ENCODE data around the gene ABCG1.

Gene ABCG1

GRCh38 chr21:42293649-42294272 is 74.8 kb downstream of the ABCG1 start:
- no peak overlapping the region for H3K4me3 ChIP-seq (ENCODE audit: low read depth, low read length)
- TF ChIP-seq CTCF (IDR thresholded peaks at IDR 0.05; ENCODE audit: low read depth, low read length) = no peak

GRCh38 chr21:42294273-42294880 is 75.4 kb downstream of the ABCG1 start:
- no peak for TF ChIP-seq CTCF (IDR thresholded peaks at IDR 0.05; ENCODE audit: low read depth, low read length)
- no peak overlapping the region for H3K4me3 ChIP-seq (ENCODE audit: low read depth, low read length)

DNA sequence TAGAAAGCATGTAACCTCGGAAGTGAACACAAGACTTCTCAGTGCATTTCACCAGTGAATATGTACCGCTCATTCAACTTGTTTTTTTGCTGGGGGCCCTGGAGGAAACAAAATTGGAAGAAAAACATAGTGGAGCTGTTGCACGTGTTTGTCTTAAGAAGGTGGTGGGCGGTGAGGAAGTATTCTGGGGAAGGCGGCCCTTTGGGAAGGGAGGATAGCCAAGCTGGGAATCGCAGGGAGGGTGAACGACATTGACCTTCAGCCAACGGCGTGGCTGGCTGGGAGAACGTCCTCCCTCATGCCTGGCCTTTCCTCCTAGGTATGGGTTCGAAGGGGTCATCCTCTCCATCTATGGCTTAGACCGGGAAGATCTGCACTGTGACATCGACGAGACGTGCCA is 76.9 kb downstream of the ABCG1 start:
- TF ChIP-seq CTCF (IDR thresholded peaks at IDR 0.05; ENCODE audit: low read depth, low read length) = no peak
- no peak overlapping the region for H3K4me3 ChIP-seq (ENCODE audit: low read depth, low read length)

DNA sequence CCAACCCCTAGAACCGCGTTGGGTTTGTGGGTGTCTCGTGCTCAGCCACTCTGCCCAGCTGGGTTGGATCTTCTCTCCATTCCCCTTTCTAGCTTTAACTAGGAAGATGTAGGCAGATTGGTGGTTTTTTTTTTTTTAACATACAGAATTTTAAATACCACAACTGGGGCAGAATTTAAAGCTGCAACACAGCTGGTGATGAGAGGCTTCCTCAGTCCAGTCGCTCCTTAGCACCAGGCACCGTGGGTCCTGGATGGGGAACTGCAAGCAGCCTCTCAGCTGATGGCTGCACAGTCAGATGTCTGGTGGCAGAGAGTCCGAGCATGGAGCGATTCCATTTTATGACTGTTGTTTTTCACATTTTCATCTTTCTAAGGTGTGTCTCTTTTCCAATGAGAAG is 77.6 kb downstream of the ABCG1 start:
- no peak for TF ChIP-seq CTCF (IDR thresholded peaks at IDR 0.05; ENCODE audit: low read depth, low read length)
- no peak overlapping the region for H3K4me3 ChIP-seq (ENCODE audit: low read depth, low read length)

DNA sequence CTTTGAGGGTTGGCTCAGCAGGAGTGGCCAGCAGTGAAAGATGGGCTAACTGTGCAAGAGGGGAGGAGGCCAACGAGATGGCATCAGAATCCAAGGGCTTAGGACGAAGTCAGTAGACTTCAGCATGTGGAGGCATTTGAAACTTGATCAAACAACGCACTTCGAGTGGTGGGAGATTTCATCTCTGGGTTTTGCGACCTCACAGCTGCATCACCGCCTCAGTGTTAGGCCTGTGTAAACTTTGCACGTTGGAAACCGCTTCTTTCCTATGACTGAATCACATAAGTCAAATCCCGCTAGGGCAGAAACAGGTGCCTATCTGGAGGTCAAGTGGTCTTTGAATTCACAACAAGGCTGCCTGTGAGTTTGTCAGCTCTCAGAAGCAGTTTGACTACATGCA is 78.4 kb downstream of the ABCG1 start:
- no peak overlapping the region for H3K4me3 ChIP-seq (ENCODE audit: low read depth, low read length)
- no peak for TF ChIP-seq CTCF (IDR thresholded peaks at IDR 0.05; ENCODE audit: low read depth, low read length)

DNA sequence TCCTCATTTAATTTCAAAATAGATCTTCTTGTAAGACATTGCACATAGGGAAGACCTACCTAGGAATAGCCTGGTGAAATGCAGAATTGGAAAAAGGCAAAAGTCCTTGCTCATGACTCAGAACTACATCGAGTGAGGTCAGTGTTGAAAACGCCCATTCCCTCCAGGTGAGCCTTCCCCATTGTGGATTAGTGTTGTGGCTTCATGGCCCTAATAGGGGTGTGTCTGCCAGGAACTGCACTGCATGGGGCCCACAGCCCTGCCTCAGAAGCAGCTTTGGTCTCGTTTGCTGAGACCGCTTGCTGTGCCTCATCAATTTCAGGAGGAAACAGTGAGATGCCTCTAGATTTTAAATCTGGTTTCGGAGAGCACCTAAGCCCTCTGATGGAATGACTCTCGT is 79.3 kb downstream of the ABCG1 start:
- H3K4me3 ChIP-seq (ENCODE audit: low read depth, low read length) = no peak overlapping the region
- no peak for TF ChIP-seq CTCF (IDR thresholded peaks at IDR 0.05; ENCODE audit: low read depth, low read length)

DNA sequence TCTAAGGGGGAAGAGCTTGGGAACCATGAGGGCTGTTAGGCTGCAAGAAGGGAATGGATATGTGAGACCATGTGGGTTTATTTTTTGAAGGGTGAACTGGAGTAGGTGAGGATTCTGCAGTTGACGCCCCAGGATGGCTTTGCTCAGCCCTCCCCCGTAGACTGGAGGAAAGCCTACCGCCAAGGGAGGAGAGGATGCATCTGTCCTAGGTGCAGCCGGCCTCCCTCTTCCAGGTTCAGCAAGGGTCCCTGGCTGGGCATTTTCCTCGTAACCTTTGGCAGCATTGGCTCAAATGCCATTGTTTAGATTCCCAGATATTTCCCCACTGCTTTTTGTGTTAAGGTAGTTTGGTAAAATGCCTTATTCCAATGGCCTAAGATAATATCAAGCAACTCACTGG is 79.7 kb downstream of the ABCG1 start:
- no peak for TF ChIP-seq CTCF (IDR thresholded peaks at IDR 0.05; ENCODE audit: low read depth, low read length)
- H3K4me3 ChIP-seq (ENCODE audit: low read depth, low read length) = no peak overlapping the region
